ENCODE data around the gene NOP56. TPM values are rescaled to one million over a fixed set of nuclear protein-coding genes. Genes with fewer than 3 reads are reported as not detected.

NOP56 gene
- total and polyA plus RNA-seq, 9 of the 15 experiments (the other 6 are each of a cell fraction or from before 2014, with no cell fraction given) = 295 to 697 (median 439) TPM

- TF ChIP-seq THAP12 (CRISPR knock-in tag; IDR thresholded peaks at IDR 0.05) (no peak), CAMTA2 (CRISPR knock-in tag; conservative IDR thresholded peaks at IDR 0.05) (no peak), JUNB (CRISPR knock-in tag; conservative IDR thresholded peaks at IDR 0.05) (no peak), POLR2AphosphoS5 (IDR thresholded peaks at IDR 0.05; ENCODE audit: control insufficient read depth, insufficient read depth, low read depth, low read length) (no peak), MAFG (tag; conservative IDR thresholded peaks at IDR 0.05) (no peak)
These were observed 19.1 kb upstream of the NOP56 start (continued) for GRCh38 chr20:2633381-2633780.

- in situ Hi-C loops (cut with MboI) = no loop called here
- Histone ChIP-seq H4K20me1 (replicated peaks; ENCODE audit: control insufficient read depth, insufficient read depth, low read length) (no peaks in the 10 kb centered on the region), H3K79me2 (ENCODE audit: control insufficient read depth, insufficient read depth, low read length) (no peaks in the 10 kb centered on the region), H3K9me3 (replicated peaks; ENCODE audit: control insufficient read depth, insufficient read depth, low read depth, low read length) (no peaks in the 10 kb centered on the region), H3K4me2 (ENCODE audit: insufficient read depth, low read length) (no peak overlapping the region), H3K4me3 (no peak overlapping the region), H3K27me3 (ENCODE audit: control insufficient read depth in 2 of 2, insufficient read depth in 2 of 2, low read length in 2 of 2) (peaks cover 0 to 6% of the 10 kb centered on the region in 2 experiments; a peak in 2 of 5 replicates), H3K36me3 (ENCODE audit: control insufficient read depth, insufficient read depth, low read length) (no peaks in the 10 kb centered on the region), H3K27ac (ENCODE audit: extremely low read depth, low read depth, low read length) (no peak overlapping the region), H3K9ac (ENCODE audit: insufficient read depth in 1 of 2, low read depth in 2 of 2, low read length in 2 of 2) (no peak overlapping the region), H2AFZ (ENCODE audit: low read depth, low read length) (no peak overlapping the region), H3K4me1 (replicated peaks in 1 of 2; ENCODE audit: control insufficient read depth in 2 of 2, insufficient read depth in 2 of 2, low read length in 2 of 2) (no peaks in the 10 kb centered on the region), H3K9me1 (ENCODE audit: control insufficient read depth, insufficient read depth, low read length) (no peaks in the 10 kb centered on the region)
- ChIA-PET POLR2A (interaction anchor here (0.6 to 1.1 kb wide), 3 partner anchors 15 to 322 kb away, joined by 3 to 7 read pairs (median 5); partner anchors contain the start of gene NOP56), CTCF (ENCODE audit: low intra/inter-chr PET ratio) (no interaction called here)
- BruUV-seq (replicated peaks) = no TSS peak
- WGBS (ENCODE audit: insufficient coverage, low coverage, missing lambda C conversion rate) = 0% methylated on average over 4 of the region's 6 CpGs
- DNase-seq (ENCODE audit: extremely low read depth in 1 of 4, low spot score in 3 of 4) (no peak), FAIRE-seq (no peak), ATAC-seq (no peak)
- TF ChIP-seq E2F6 (IDR thresholded peaks at IDR 0.05; ENCODE audit: borderline replicate concordance in 1 of 2, extremely low read depth in 1 of 2, insufficient read depth in 1 of 2, insufficient read length in 1 of 2, low read depth in 1 of 2, low read length in 1 of 2, poor library complexity in 1 of 2, severe bottlenecking in 1 of 2) (no peak), STAT6 (CRISPR knock-in tag; IDR thresholded peaks at IDR 0.05) (no peak), ZBED1 (IDR thresholded peaks at IDR 0.05) (no peak)
- intact Hi-C loops (cut with micrococcal nuclease) = no loop called here
These were observed 15.2 kb upstream of the NOP56 start for GRCh38 chr20:2637246-2637645.

Measured in K562 (cell line).